Sigmoid colon (tissue), 4 donors: ENCODE measurements around the gene HORMAD2.

Experiments
- CTCF ChIP-seq, 4 experiments: fragments of 450-650 bp in 3 of 4; fragments of 200-600 bp in 1 of 4; IDR thresholded peaks; one replicate each; pipeline ENCODE4 v1.5.1; 2016 to 2019; ENCODE audit warnings: antibody characterized with exemption in 4 of 4, mild to moderate bottlenecking in 3 of 4, moderate library complexity in 2 of 4
- EP300 ChIP-seq, 4 donors: sonication (generic); formaldehyde crosslinking; IDR thresholded peaks; one replicate each; pipeline ENCODE4 v1.6.1; 2017; ENCODE audit warnings: antibody characterized with exemption in 4 of 4
- POLR2A ChIP-seq, 2 donors: fragments of 450-650 bp; IDR thresholded peaks; one replicate each; pipeline ENCODE4 v1.6.1; 2016; ENCODE audit warnings: antibody characterized with exemption in 2 of 2, mild to moderate bottlenecking in 2 of 2, moderate library complexity in 2 of 2
- POLR2AphosphoS5 ChIP-seq, 4 donors: sonication (generic); formaldehyde crosslinking; IDR thresholded peaks; one replicate each; pipeline ENCODE4 v1.6.1; 2017; ENCODE audit warnings: antibody characterized with exemption in 4 of 4

GRCh38 chr22:30144391-30144790 lies 64.1 kb downstream of the HORMAD2 start:
- no peak for TF ChIP-seq CTCF (IDR thresholded peaks at IDR 0.05)
- no peak for TF ChIP-seq POLR2A (IDR thresholded peaks at IDR 0.05)
- TF ChIP-seq POLR2AphosphoS5 (IDR thresholded peaks at IDR 0.05), result no peak
- TF ChIP-seq EP300 (IDR thresholded peaks at IDR 0.05), result no peak
